HS-5 (cell line): ENCODE measurements around the gene SLC22A2.

Experiments used
- DNase-seq: peaks from one replicate; pipeline ENCODE4 v3.0.0-alpha.2; 2012; ENCODE audit warnings: low read depth

Gene SLC22A2

GRCh38 chr6:160207618-160208017 lies 51.0 kb downstream of the SLC22A2 start:
- DNase-seq, result no peak

- DNase-seq, result no peak
These were observed 53.9 kb downstream of the SLC22A2 start for GRCh38 chr6:160204710-160205109.

- no peak for DNase-seq
These were observed 54.7 kb downstream of the SLC22A2 start for GRCh38 chr6:160203953-160204352.

- no peak for DNase-seq
These were observed 55.1 kb downstream of the SLC22A2 start for GRCh38 chr6:160203522-160203921.

- no peak for DNase-seq
These were observed 55.5 kb downstream of the SLC22A2 start for GRCh38 chr6:160203076-160203475.

GRCh38 chr6:160202411-160202810 lies 56.2 kb downstream of the SLC22A2 start:
- DNase-seq, result no peak

- DNase-seq, result no peak
These were observed 57.6 kb downstream of the SLC22A2 start for GRCh38 chr6:160201061-160201460.

DNA sequence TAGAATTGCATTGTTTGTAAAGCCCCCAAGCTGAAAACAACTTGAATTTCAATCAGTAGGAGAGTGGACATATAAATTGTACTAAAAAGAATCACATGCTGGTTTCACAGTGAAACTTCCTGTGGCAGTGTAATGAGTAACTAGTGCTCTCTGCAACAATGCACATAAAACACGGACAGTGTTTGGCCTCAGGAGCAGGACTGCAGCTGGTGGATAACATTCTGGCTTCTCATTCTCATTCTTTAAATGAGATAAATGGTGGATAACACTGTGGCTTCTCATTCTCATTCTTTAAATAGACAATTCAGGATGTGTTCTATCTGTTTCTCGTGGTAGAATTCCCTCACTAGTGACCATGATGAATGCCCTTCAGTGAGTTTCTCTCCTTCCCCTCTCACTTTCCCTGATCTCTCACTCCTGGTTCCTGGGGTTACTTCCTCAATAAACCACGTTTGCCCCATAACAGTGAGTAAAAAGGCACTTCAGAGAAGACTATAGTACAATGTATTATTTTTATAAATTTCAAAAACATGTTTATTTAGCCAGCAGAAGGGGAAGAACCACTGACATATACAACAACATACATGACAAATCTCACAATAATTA lies 59.9 kb downstream of the SLC22A2 start:
- no peak for DNase-seq

DNA sequence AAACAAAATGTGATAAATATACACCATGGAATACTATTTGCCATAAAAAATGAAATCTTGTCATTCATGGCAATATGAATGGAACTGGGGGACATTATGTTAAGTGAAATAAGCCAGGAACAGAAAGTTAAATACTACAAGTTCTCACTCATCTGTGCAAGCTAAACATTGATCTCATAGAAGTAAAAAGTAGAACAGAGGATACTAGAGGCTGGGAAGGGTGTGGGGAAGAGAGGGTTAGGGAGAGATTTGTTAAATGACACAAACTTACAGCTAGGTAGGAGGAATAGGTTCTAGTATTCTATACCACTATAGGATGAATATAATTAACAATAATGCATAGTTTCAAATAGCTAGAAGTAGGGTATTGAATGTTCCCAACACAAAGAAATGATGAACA lies 61.0 kb downstream of the SLC22A2 start:
- DNase-seq, result no peak

GRCh38 chr6:160194808-160195207 lies 63.8 kb downstream of the SLC22A2 start:
- DNase-seq, result no peak

DNA sequence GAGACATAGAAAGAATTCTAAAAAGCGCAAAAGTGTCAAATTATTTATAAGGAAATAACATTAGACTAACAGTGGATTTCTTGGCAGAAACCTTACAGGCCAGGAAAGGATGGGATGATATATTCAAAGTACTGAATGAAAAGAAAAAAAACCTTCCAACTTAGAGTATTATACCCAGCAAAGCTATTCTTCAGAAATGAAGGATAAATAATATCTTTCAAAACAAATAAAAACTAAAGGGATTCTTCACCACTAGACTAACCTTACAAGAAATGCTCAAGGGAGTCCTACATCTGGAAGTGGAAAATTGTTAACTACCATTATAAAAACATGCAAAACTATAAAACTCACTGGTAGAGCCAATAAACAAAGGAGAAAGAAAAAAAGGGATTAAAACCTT lies 65.8 kb downstream of the SLC22A2 start:
- no peak for DNase-seq

- DNase-seq, result no peak
These were observed 67.6 kb downstream of the SLC22A2 start for GRCh38 chr6:160190973-160191372.

GRCh38 chr6:160190081-160190480 lies 68.5 kb downstream of the SLC22A2 start:
- DNase-seq, result no peak

- no peak for DNase-seq
These were observed 69.8 kb downstream of the SLC22A2 start for GRCh38 chr6:160188773-160189172.

GRCh38 chr6:160180706-160181105 lies 77.9 kb downstream of the SLC22A2 start:
- no peak for DNase-seq

GRCh38 chr6:160178271-160178670 lies 80.3 kb downstream of the SLC22A2 start:
- DNase-seq, result no peak

- no peak for DNase-seq
These were observed 81.4 kb downstream of the SLC22A2 start for GRCh38 chr6:160177220-160177619.

DNA sequence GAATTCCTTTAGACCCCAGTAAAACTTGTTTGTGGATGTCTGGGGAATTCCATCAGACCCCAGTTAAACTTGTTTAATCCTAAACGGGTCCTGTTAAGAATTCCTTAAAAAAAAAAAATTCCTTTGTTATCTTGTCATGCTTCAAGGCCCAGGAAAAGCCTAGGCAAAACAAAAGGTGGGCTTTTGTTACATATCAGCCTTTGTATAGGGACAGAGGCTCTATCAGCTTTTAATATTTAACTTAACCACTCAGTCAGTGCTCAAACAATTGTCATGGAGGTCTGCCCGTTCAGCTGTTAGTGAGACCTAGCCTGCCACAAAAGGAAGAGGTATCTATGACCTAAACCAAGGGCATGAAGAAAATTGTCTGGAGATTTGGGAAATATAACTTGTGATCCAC lies 83.9 kb downstream of the SLC22A2 start:
- DNase-seq, result no peak

DNA sequence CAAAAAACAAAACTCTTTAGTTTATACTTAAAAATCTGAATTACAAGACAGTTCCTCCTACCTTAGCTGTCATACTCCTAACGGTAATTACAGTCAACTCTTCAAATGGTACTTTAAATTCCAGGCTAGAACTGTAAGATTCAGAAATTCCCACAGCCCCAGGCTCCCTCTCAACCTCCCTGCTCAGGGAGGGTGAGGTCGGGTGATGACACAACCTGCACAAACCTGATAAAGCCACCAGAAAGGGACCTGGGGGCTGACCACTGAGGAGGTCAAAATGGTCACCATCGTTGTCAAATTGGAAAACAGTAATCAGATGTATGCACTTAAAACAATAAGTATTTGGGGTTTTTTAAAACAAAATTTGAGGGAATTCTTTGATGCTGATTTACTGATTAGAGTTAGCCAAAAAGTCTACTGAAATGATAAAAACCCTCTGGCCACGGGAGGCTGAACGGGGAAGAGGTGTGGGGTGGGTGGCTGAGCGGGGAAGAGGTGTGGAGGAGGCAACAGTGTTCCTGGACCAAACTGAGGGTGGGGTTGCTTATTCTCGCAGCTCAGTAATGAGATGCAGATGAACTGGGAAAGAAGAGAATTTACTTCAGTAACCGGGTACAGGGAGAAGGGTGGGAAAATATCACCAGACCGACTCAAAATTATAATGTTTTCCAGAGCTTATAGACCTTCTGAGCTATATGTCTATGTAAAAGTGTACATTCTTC lies 84.7 kb downstream of the SLC22A2 start:
- no peak for DNase-seq

- DNase-seq, result no peak
These were observed 85.9 kb downstream of the SLC22A2 start for GRCh38 chr6:160172704-160173103.

- no peak for DNase-seq
These were observed 88.5 kb downstream of the SLC22A2 start for GRCh38 chr6:160170018-160170680.

DNA sequence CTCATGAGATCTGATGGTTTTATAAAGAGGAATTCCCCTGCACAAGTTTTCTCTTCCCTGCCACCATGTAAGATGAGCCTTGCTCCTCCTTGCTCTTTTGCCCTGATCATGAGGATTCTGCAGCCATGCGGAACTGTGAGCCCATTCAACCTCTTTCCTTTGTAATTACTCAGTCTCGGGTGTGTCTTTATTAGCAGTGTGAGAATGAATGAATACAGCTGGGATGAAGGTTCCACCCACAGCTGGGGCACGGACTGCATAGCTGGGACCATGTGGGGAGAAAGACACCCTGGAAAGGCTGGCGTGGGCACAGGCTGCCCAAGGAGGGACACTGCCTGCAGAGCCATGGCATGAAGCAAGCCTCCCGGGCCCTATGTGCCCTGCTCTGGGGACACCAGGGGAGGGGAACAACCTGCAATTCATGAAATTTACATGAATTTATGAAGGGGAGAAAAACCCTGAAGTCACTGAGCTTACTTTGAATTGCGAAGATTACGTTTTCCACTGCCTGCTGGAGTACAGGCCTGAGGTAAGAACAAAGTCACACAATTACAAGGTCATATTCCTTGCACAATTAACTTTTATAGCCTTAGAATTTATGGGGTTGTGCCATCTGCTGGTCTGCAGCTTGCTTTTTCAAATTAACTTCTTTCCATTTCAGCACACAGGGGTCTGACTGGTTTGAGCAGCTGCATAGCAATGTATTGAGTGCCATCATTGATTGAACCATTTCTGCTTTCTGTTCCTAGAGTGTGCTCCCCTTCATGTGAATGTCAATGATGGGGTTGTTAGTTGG lies 90.8 kb downstream of the SLC22A2 start:
- no peak for DNase-seq
